Measurements from ENCODE around the gene VAV2.

DNA sequence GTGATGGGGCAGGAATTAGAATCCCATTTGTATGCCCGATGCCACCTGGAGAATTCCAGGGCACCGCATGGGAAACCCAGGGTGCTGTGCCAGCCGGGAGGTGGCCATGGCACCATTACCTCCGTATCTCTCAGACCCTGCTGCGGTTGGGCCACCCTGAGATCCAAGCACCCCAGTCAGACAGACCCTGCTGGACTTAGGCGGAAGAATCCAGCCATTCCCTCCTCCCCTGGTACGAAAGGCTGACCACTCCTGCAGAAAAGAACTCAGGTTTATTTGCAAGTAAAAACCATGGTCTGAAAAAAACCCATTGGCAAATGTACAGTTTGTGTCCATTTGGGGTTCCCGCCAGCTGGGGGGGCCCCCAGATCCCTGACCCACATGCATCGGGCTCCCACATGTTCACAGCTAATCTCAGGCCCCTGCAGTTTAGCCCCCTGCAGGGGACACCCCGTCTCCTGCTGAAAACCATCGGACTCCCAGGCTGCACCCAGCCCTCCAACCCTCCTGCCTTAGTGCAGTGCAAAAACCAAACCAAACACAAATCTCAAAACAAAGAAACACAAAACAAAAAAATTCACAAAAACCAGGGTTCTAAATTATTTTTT, 230.4 kb downstream of the VAV2 start:
- TF ChIP-seq, protein P1, sequence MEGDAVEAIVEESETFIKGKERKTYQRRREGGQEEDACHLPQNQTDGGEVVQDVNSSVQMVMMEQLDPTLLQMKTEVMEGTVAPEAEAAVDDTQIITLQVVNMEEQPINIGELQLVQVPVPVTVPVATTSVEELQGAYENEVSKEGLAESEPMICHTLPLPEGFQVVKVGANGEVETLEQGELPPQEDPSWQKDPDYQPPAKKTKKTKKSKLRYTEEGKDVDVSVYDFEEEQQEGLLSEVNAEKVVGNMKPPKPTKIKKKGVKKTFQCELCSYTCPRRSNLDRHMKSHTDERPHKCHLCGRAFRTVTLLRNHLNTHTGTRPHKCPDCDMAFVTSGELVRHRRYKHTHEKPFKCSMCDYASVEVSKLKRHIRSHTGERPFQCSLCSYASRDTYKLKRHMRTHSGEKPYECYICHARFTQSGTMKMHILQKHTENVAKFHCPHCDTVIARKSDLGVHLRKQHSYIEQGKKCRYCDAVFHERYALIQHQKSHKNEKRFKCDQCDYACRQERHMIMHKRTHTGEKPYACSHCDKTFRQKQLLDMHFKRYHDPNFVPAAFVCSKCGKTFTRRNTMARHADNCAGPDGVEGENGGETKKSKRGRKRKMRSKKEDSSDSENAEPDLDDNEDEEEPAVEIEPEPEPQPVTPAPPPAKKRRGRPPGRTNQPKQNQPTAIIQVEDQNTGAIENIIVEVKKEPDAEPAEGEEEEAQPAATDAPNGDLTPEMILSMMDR (IDR thresholded peaks at IDR 0.05) = no peak
- no peak for TF ChIP-seq POLR2A (IDR thresholded peaks at IDR 0.05)
- no peak for TF ChIP-seq EP300 (IDR thresholded peaks at IDR 0.05)

Data from tibial nerve (tissue), 4 donors.